Epithelial cell of esophagus (primary cell): ENCODE data around the gene TP53TG3D.
"Not testable (repeated sequence)": the region's sequence is repeated elsewhere in the genome, so short reads cannot be mapped to it uniquely, and the experiment has no call there.

Experiments
- DNase-seq: peaks from one replicate; pipeline ENCODE4 v3.0.0; 2010; ENCODE audit warnings: low read depth
- H3K4me3 ChIP-seq: 2 replicates; pipeline ENCODE4 v1.5.1; 2011; ENCODE audit warnings: mild to moderate bottlenecking, low read length, control low read depth

Gene TP53TG3D, protein sequence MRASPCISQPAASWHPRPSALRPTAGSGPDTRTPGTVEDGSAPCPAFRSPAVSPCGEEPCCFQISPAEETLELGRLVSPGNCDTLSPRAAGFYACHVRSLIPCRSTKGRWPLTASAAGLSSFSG

DNA sequence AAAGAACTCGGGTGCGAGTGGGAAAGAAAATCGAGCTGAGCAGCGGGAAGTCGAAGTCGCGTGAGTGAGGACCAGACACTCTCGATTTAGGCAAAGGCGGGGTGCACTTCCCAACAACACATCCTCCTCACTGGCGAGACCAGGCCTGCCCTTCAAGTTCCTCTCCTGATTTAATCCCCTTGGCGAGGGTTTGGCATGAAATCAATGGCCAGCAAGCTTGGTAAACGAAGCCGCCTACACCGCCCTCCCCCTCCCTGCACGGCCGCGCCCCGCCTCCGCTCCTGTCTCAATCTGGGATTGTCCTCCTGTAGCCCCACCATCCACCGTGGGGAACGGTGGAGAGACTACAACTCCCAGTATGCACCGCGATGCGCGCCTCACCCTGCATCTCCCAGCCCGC is at the start of gene TP53TG3D:
Gene TP53TG3D, plus strand, starts transcription at position 301 of the 400 bp plus-strand sequence. Its CDS starts 68 bp downstream, at position 369.
- H3K4me3 ChIP-seq, DNase-seq: not testable (repeated sequence)

DNA sequence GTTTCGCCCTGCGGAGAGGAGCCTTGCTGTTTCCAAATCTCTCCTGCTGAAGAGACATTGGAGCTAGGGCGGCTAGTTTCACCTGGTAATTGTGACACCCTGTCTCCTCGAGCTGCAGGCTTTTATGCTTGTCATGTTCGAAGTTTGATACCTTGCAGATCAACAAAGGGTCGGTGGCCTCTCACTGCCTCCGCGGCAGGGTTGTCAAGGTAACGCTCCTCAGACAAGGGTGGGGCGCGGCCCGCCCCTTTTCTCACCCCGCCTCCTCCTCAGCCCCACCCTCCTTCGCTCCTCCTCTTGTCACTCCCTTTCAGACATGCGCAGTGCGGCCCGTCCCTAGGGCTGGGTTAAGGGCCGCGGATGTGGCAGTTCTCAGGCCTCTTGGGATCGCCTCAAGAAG is 421 bp downstream of the TP53TG3D start:
- not testable (repeated sequence) for H3K4me3 ChIP-seq, DNase-seq

DNA sequence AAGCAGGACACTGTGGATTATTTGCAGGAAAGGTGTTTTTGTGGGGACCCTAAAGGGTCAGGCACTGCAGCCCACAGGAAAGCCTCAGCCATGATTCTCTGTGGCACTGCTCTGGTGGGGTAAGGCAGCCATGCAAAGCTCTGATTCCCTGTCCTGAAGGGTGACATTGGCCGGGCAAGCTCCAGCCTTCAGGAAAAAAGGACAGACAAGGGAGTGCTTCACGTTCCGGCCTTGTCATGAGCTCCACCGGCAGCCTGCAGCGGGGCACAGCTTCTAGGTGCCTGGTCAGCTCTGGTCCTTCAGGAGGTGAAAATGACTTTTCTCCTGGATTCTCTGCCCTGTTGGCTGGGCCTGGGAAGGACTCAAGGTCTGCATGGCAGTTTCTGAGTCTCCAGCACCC is 8.4 kb downstream of the TP53TG3D start:
- not testable (repeated sequence) for DNase-seq, H3K4me3 ChIP-seq

DNA sequence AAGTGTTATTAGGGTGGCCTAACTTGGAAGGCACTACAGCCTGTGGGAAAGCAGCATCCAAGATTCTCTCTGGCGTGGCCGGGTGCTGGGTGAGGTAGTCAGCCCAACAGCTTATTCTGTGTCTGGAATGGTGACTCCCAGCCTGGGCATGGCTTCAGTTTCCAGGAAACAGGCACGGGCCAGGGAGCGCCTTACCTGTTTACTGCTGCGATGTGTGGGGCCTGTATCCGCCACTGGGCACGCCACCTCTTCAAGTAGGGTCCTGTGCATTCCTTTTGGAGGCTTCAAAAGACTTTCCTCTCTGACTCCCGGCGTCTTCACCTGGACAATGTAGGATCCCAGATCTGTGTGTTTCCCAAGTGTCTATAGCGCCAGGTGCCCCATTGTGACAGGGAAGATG is 10.5 kb downstream of the TP53TG3D start:
- not testable (repeated sequence) for DNase-seq

DNA sequence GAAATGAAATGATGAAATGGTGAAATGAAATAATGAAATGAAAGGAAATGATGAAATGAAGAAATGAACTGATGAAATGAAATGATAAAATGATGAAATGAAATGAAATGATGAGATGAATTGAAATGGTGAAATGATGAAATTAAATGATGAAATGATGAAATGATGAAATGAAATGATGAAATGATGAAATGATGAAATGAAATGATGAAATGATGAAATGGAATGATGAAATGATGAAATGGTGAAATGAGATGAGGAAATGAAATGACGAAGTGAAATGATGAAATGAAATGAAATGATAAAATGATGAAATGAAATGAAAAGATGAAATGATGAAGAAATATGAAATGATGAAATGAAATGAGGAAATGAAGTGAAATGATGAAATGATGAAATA is 28.8 kb downstream of the TP53TG3D start:
- not testable (repeated sequence) for H3K4me3 ChIP-seq, DNase-seq

More for the DNA sequence above, 10.5 kb downstream of the TP53TG3D start:
- H3K4me3 ChIP-seq = not testable (repeated sequence)

DNA sequence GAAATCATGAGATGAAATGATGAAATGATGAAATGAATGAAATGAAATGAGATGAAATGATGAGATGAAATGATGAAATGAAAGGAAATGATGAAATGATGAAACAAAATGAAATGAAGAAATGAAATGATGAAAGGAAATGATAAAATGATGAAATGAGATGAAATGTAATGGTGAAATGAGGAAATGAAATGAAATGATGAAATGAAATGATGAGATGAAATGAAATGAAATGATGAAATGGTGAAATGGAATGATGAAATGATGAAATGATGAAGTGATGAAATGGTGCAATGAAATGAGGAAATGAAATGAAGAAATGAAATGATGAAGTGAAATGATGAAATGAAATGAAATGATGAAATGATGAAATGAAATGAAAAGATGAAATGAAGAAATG is 29.9 kb downstream of the TP53TG3D start:
- not testable (repeated sequence) for DNase-seq

DNA sequence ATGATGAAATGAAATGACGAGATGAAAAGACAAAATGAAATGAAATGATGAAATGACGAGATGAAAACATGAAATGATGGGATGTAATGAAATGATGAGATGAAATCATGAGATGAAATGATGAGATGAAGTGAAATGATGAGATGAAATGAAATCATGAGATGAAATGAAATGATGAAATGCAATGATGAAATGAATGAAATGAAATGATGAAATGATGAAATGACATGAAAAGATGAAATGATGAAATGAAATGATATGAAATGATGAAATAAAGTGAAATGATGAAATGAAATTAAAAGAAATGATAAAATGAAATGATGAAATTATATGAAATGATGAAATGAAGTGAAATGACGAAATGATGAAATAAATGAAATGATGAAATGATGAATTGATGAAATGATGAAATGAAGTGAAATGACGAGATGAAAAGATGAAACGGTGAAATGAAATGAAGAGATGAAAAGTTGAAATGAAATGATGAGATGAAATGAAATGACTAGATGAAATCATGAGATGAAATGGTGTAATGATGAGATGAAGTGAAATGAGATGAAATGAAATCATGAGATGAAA is 30.9 kb downstream of the TP53TG3D start:
- DNase-seq, H3K4me3 ChIP-seq: not testable (repeated sequence)

More for the DNA sequence above, 29.9 kb downstream of the TP53TG3D start:
- not testable (repeated sequence) for H3K4me3 ChIP-seq

DNA sequence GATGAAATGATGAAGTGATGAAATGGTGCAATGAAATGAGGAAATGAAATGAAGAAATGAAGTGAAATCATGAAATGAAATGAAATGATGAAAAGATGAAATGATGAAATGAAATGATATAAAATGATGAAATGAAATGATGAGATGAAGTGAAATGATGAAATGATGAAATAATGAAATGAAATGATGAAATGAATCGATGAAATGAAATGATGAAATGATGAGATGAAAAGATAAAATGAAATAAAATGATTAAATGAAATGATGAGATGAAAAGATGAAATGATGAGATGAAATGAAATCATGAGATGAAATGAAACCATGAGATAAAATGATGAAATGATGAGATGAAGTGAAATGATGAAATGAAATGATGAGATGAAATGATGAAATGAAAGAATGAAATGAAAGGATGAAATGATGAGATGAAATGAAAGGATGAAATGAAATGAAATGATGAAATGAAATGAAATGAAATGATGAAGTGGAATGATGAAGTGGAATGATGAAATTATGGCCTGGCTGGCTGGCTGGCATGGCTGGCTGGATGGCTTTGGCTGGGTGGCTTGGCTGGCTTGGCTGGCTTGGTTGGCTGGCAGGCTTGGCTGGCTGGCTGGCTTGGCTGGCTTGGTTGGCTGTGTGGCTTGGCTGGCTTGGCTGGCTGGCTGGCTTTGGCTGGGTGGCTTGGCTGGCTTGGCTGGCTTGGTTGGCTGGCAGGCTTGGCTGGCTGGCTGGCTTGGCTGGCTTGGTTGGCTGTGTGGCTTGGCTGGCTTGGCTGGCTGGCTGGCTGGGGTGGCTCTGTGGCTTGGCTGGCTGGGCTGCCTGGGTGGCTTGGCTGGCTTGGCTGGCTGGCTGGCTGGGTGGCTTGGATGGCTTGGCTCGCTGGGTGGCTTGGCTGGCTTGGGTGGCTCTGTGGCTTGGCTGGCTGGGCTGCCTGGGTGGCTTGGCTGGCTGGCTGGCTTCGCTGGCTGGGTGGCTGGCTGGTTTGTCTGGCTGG is 32.0 kb downstream of the TP53TG3D start:
- not testable (repeated sequence) for DNase-seq, H3K4me3 ChIP-seq

DNA sequence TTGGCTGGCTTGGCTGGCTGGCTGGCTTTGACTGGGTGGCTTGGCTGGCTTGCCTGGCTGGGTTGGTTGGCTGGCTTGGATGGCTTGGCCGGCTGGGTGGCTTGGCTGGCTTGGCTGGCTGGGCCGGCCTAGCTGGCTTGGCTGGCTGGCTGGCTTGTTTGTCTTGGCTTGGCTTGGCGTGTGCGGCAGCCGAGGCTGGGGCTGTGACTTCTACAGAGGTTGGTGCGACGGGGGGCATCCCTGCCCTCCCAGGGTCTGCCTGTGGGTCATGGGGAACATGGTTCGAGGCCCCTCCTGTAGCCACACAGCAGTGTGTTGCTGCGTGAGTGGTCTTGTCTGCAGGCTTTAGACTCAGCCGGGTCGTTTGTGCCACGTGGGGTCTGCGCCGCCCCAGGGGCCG is 33.1 kb downstream of the TP53TG3D start:
- not testable (repeated sequence) for DNase-seq

DNA sequence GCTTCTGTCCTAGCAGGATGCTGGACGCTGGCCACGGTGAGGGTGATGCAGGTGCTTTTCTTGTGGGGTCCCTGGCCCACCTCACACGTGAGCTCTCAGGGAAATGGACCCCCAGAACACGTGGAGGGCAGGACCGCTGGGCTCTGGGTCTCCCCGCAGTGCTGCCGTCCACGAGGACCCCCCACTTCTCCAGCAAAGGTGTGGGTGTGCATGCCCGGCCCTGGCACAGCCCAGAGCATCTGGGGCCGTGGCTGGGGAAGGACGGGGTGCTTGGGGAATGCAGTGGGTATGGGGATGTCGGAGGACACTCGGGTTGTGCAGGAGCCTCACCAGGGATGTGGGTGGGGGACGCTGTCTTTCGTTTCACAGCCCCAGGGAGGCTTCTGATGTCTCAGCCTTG is 34.7 kb downstream of the TP53TG3D start:
- DNase-seq, H3K4me3 ChIP-seq: not testable (repeated sequence)

More for the DNA sequence above, 33.1 kb downstream of the TP53TG3D start:
- H3K4me3 ChIP-seq = not testable (repeated sequence)

DNA sequence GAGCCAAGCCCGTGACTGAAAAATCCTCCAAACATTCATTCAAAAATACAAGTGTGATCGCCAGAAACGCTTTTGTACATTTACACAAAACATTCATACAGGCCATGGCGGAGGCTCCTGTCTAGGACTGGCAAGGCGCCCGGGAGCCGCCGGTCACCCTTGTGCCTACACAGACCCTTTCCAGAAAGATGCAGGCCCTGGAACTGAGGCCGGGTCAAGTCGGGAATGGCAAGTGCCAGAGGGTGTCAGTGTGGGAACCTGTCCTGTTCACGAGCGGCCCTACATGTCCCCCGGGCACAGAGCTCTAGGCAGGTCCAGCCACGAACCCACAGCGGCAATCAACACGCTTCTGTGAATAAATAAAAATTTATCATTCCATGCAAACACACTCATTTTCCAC is 36.1 kb downstream of the TP53TG3D start:
- H3K4me3 ChIP-seq, DNase-seq: not testable (repeated sequence)

DNA sequence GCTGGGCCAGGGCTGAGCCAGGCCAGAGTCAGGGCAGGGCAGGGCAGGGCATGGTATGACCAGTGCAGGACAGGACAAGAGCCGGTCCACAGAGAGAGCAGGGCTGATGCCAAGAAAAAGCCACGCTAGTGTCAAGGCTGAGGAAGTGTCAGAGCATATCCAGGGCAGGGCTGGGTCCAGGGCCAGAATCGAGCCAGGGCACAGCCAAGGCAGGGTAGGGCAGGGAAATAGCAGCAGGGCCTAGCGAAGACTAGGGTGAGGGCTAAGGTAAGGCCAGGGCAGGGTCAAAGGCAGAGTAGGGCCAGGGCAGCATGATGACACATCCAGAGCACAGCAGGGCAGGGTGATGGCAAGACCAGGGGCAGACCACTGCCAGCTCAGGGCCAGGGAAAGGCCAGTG is 49.7 kb downstream of the TP53TG3D start:
- not testable (repeated sequence) for DNase-seq, H3K4me3 ChIP-seq
